ENCODE data around the gene CXCR6.

The CXCR6 gene

GRCh38 chr3:45949432-45949831 lies 6.2 kb downstream of the CXCR6 start:
- ATAC-seq: no peak

DNA sequence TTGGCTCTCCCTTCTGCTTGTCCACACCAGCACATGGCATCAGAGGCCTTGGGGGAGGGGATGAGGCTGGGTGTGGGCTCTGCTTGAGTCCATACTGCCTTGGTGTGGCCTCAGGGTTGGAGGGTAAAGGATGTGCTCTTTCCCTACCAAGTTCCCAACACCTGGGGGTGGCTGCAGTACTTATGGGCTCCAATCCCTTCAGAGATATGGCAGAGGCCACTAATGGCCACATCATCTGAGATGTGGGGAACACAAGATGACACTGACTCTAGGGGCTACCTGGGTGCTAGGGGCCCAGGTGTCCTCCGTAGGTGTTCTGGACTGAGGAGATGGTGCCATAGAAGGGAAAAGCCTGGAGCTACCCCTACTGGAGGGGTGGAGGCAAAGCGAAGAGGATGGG lies 6.9 kb downstream of the CXCR6 start:
- ATAC-seq: no peak

- peak; percentile 72 to 80 for ATAC-seq
Measured at GRCh38 chr3:45950686-45951600, 7.7 kb downstream of the CXCR6 start.

- no peak for ATAC-seq
Measured at GRCh38 chr3:45951946-45952345, 8.7 kb downstream of the CXCR6 start.

- no peak for ATAC-seq
Measured at GRCh38 chr3:45952456-45952855, 9.2 kb downstream of the CXCR6 start.

DNA sequence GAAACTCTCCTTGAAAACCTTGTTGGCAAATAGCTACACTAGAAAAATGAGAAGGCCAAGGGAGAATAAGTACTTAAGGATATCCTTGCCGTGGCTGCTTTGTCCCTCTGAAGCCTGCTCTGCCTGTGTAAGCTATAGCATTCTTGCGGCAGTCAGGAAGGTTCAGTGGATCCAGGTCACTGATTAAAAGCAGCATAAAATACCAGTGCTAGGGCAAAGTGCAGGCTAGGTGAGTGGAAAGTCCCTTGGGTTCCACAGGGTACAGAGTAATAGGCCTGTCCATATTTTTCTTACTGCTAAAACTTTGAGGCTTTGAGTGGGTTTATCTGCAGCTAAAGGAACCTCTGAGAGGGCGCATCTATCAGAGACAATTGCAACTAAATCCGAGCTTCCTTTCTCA lies 10.3 kb downstream of the CXCR6 start:
- ATAC-seq: no peak

DNA sequence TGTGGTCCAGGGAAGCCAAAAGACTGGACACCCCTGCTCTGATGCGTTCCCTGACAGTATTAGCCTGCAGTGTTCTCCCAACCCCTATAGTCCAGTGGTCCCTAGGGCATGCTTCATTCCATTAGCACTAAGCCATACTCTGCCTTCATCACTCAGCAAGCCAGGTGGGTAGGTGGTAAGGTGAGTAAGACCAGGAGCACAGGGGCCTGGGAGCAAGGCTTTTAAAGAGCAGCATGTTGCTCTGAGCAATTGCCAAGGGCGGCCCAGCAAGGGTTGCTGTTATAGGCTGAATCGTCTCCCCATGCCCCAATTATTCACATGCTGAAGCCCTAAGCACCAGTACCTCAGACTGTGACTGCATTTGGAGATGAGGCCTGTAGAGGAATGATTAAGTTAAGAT lies 11.0 kb downstream of the CXCR6 start:
- no peak for ATAC-seq

DNA sequence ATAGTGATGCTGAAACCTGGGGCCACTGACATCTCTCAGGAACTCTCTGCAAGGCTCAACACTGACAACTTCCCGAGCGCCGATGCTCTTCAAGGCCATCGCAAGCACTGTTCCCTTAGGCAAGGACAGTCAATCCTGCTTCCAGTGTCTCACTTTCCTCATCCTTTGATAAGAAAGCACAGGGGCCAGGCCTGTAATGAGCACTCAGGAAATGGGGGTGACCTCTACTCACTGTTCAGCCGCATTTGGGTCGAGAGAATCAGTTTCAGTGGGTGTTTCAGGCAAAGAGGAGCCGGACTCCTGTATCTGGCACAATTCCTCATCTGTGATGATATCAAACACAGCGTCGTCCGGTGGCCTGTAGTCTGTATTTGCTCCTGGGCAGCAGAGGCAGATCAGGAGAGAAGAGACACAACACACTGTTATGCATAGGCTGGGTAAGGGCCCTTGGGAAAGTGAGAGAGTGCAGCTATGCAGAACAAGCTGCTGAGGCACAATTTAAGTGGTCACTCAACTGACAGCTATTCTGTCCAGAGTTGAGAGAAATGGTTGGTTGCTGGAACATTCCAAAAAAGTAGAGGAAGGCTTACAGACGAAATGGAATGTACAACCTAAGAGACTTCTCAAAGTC lies 11.9 kb downstream of the CXCR6 start:
- ATAC-seq: no peak

- no peak for ATAC-seq
Measured at GRCh38 chr3:45955706-45956105, 12.4 kb downstream of the CXCR6 start.

DNA sequence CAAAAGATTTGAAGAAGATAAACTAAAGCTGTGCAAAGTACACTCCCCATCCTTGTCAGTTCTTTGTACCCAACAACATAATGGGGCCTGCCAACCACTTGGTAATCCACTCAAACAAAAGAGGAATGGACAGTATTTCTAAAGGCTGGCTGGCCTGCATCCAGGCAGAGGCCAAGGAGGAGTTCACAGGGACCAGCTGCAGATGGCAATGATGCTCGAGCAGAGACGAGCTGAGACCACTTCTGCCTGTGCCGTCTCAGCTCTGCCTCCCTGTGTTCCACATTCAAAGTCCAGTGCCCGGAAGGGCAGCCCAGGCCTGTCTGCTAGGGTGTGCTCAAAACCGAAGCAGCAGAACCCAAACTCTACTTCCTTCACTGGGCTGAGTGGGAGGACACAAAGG lies 14.3 kb downstream of the CXCR6 start:
- no peak for ATAC-seq

DNA sequence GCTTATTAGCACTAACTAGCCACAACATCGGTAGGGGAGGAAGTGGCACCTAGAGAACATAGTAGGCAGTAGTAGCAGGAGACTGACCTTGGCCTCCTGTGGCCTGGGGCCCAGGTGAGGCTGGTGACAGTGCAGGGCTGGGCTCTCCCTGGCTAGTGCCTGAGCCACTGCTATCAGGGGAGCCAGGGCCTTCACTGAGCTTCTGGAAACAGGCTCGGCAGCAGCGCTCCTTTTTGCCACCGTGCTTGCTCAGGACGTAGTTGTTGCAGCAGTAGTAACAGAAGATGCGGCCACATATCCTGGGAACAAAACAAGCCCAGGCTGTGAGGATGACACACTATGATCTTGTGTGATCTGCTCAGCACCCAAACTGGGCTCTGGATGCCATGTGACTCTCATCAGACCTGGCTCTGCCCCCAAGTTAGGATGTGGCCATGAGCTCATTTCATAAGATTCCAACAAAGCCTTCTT lies 15.1 kb downstream of the CXCR6 start:
- ATAC-seq: no peak

DNA sequence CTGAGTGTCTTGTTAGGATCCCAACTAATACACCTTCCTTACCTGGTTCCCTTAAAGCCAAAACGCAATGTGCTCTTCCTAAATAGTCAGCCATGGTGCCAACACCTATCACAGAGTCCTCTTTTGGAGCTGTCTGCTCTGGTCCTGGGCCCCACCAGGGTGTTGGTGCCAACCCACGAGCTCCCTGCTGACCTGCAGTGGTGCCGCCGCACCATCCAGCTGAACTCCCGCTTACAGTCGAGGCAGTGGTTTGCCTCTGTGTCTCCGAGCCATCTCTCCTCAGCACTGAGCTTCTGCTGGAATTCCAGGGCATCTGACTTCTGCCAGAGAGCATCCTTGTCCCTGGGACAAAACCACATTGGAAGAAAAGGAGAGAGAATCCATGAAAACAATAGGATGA lies 15.9 kb downstream of the CXCR6 start:
- ATAC-seq: no peak

DNA sequence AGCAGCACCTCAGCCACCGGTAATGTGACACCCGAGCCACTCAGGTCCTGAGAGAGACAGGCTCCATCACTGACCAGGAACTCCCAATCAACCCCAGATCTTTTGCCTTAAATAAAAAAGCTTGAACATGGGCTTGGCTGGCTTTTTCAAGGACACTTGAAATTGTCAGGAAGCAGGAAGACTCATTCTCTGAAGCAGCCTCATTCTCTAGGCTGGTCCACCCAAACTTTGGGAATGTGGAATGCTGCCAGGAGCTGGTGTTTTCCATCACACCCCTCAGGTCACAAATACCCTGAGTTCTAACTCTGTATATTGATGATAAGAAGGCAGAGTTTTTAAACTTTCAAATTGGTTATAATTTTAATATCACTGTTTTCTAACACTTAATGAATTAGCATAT lies 17.0 kb downstream of the CXCR6 start:
- ATAC-seq: no peak

DNA sequence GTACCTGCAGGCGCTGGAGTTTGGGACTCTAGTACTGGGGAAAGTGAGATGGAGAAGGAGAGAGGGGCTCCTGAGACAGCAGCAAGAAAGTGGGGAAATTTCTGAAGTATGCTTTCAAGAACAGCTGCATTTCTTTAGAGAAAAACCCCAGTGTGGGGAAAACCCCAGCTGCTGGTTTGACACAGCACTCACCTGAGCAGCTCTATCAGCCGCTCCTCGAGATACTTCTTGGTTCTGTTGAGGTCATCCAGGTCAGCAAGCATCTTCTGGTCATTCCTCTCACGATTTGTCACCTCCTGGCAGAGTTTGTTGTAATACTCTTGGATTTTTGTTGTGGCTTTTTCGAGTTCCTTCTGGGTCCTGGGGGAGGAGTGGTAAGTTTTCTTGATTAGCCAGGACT lies 18.8 kb downstream of the CXCR6 start:
- peak; percentile 71 to 73 for ATAC-seq

DNA sequence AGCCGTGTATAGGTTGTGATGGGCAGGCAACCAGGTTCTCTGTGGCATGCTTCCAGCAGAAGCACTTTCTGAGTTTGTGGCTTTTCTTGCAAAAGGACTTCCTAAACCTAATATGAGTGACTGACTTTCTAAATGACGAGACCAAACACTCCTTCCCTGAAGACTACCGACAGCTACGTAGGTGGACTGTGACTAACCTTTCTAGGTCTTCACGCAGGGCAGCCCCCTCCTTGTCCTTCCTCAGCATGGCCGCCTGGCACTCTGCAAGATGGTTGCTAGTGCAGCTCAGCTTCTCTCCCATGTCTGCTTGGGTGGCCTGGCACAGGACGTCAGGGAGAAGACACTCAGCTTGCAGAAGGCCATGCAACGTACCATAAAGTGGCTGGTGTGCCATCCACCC lies 20.9 kb downstream of the CXCR6 start:
- ATAC-seq: peak; percentile 87 to 89

DNA sequence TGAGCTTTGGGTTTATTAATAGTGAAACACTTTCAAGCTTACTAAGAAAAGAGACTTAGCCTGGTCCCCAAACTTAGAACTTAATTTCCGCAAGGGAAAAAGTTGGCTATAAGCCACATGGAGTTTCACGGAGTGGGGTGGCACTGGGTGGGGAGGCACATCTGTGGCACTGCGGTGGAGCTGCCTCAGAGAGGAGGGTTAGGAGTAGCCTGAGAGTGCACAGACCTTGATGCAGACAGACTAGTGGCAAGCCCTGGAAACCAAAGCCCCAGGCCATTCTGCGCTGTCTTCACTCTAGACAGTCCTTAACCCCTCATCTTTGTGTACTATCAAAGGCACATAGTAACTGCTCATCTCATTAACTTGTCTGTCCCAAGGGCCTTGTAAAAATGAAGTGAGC lies 22.0 kb downstream of the CXCR6 start:
- ATAC-seq: no peak

GRCh38 chr3:45965653-45966052 lies 22.4 kb downstream of the CXCR6 start:
- ATAC-seq: no peak

- ATAC-seq: no peak
Measured at GRCh38 chr3:45966371-45966791, 23.1 kb downstream of the CXCR6 start.

GRCh38 chr3:45966950-45967640 lies 23.8 kb downstream of the CXCR6 start:
- no peak for ATAC-seq

- no peak for ATAC-seq
Measured at GRCh38 chr3:45967724-45968123, 24.5 kb downstream of the CXCR6 start.

GRCh38 chr3:45968149-45968548 lies 24.9 kb downstream of the CXCR6 start:
- no peak for ATAC-seq

DNA sequence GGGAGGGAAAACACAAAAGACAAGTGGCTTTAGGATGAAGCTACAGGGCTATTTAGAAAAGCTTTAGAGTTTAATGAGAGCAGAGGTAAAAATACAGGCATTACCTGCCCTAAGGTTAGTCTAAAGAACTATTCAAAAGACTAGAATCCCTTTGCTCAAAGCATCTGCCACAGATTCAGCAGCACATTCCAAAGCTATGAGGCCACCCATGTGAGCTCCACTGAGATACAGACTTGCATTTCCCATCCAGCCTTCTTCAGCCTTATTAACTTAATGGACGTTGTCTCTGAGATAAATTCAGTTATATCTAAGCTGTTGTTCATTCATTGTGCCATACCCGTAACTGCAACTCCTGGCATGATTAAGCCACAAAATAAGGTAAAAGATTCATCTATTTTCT lies 25.4 kb downstream of the CXCR6 start:
- ATAC-seq: no peak

DNA sequence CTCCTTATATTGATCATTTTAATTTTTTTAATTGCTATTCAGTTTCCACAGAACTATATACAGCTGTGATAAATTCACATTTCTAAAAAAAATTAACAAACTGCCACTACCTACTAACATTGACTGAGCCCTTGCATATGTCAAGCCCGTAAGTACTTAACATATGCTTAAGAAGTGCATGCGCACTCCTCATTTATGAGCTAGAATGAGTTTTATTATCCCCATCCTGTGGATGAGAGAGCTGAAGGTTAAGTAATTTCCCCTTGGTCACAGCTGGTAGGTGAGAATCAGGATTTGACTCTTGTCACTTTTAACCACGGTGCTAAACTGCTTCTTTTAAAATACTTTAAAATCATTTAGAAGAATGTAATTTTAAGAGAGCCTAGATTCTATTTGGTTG lies 25.9 kb downstream of the CXCR6 start:
- no peak for ATAC-seq

- ATAC-seq: no peak
Measured at GRCh38 chr3:45969953-45970352, 26.7 kb downstream of the CXCR6 start.
